K562 (cell line): ENCODE data around the gene ZSWIM1. TPM values are rescaled to one million over a fixed set of nuclear protein-coding genes. Genes with fewer than 3 reads are reported as not detected.

Experiments used
- ATF7 ChIP-seq: fragments of 450-650 bp; IDR thresholded peaks from 2 replicates; pipeline ENCODE4 v1.7.1; 2014; ENCODE audit warnings: mild to moderate bottlenecking, moderate library complexity
- ELF4 ChIP-seq: fragments of 450-650 bp; formaldehyde crosslinking; IDR thresholded peaks from 2 replicates; pipeline ENCODE4 v1.4.0; 2022; ENCODE audit warnings: missing genetic modification characterization
- HMBOX1 ChIP-seq: sonication (generic); IDR thresholded peaks from 2 replicates; pipeline ENCODE4 v1.6.1; 2016
- HMGXB4 ChIP-seq: sonication (generic); formaldehyde crosslinking; IDR thresholded peaks from 2 replicates; pipeline ENCODE4 v1.8.1; 2023; ENCODE audit warnings: mild to moderate bottlenecking, missing genetic modification reagents
- JUND ChIP-seq, 2 experiments: IDR thresholded peaks; 2 replicates in 1 of 2; 3 replicates in 1 of 2; pipeline ENCODE4 v1.6.1; 2011; ENCODE audit warnings: borderline replicate concordance in 2 of 2, low read depth in 2 of 2, low read length in 2 of 2, improper control_type of control experiment in 1 of 2, missing biosample characterization in 1 of 2, missing genetic modification characterization in 1 of 2, missing genetic modification reagents in 1 of 2
- MAX ChIP-seq: sonication (generic); formaldehyde crosslinking; IDR thresholded peaks from 2 replicates; pipeline ENCODE4 v1.9.0; 2022; ENCODE audit warnings: mild to moderate bottlenecking, missing genetic modification reagents
- NR2F6 ChIP-seq: fragments of 450-650 bp; formaldehyde crosslinking; IDR thresholded peaks from 2 replicates; pipeline ENCODE4 v1.4.0; 2020; ENCODE audit warnings: mild to moderate bottlenecking
- SMAD3 ChIP-seq: fragments of 450-650 bp; formaldehyde crosslinking; conservative IDR thresholded peaks from 2 replicates; pipeline ENCODE4 v1.4.0; 2020; ENCODE audit warnings: mild to moderate bottlenecking
- THRB ChIP-seq: fragments of 450-650 bp; formaldehyde crosslinking; conservative IDR thresholded peaks from 2 replicates; pipeline ENCODE4 v1.4.0; 2022; ENCODE audit warnings: mild to moderate bottlenecking, missing genetic modification characterization
- ZBTB12 ChIP-seq: fragments of 250-450 bp; sonication (Bioruptor Pico); IDR thresholded peaks from 2 replicates; pipeline ENCODE4 v1.4.0; 2020
- ZNF740 ChIP-seq, 3 experiments: fragments of 200-800 bp in 1 of 3; sonication (Bioruptor generic) in 1 of 3; sonication (generic) in 1 of 3; formaldehyde crosslinking in 1 of 3; IDR thresholded peaks; 2 replicates each; pipeline versions ENCODE4 v1.6.1 to v1.8.0; 2016 to 2022; ENCODE audit warnings: mild to moderate bottlenecking in 2 of 3, missing compliant biosample characterization in 2 of 3, missing genetic modification characterization in 2 of 3, missing genetic modification reagents in 1 of 3
- polyA plus RNA-seq, 8 experiments: library from polyadenylated mRNA; depleted of rRNA in 4 of 8; stranded (reverse) in 5 of 8; unstranded in 3 of 8; fragments of >200 nt; fragmentation: Nextera tagmentation in 2 of 8; fragmentation: Illumina TruSeq in 1 of 8; extraction: Ambion mirVana in 2 of 8; extraction: Trizol in 1 of 8; gene quantifications; 2 replicates each; pipeline versions ENCODE4 v1.2.1 to v1.2.3, GENCODE V29; 2011 to 2014; ENCODE audit warnings: inconsistent platforms in 1 of 8, missing spikeins in 1 of 8
- total RNA-seq, 7 experiments: library from RNA; depleted of rRNA in 6 of 7; stranded (reverse); fragments of >200 nt in 6 of 7; fragmentation: Illumina TruSeq in 2 of 7; extraction: Trizol in 2 of 7; gene quantifications; 2 replicates each; pipeline versions ENCODE4 v1.2.1 to v1.2.3, GENCODE V29; 2011 to 2021; ENCODE audit warnings: low replicate concordance in 1 of 7
- TF ChIP-seq, protein P1 (sequence below): fragments of 450-650 bp; formaldehyde crosslinking; IDR thresholded peaks from 2 replicates; pipeline ENCODE4 v1.4.0; 2020; ENCODE audit warnings: mild to moderate bottlenecking, mixed read lengths
- TF ChIP-seq, protein P2 (sequence below): fragments of 250-450 bp; sonication (Bioruptor Pico); IDR thresholded peaks from 2 replicates; pipeline ENCODE4 v1.8.0; 2021; ENCODE audit warnings: mild to moderate bottlenecking, moderate library complexity
- TF ChIP-seq, protein P3 (sequence below): fragments of 250-450 bp; sonication (Bioruptor Pico); IDR thresholded peaks from 2 replicates; pipeline ENCODE4 v1.8.0; 2022; ENCODE audit warnings: moderate library complexity, mild to moderate bottlenecking, inconsistent platforms

Gene ZSWIM1
- total and polyA plus RNA-seq, 9 of the 15 experiments (the other 6 are each of a cell fraction or from before 2014, with no cell fraction given) = 2.5 to 15.6 (median 9.5) TPM

DNA sequence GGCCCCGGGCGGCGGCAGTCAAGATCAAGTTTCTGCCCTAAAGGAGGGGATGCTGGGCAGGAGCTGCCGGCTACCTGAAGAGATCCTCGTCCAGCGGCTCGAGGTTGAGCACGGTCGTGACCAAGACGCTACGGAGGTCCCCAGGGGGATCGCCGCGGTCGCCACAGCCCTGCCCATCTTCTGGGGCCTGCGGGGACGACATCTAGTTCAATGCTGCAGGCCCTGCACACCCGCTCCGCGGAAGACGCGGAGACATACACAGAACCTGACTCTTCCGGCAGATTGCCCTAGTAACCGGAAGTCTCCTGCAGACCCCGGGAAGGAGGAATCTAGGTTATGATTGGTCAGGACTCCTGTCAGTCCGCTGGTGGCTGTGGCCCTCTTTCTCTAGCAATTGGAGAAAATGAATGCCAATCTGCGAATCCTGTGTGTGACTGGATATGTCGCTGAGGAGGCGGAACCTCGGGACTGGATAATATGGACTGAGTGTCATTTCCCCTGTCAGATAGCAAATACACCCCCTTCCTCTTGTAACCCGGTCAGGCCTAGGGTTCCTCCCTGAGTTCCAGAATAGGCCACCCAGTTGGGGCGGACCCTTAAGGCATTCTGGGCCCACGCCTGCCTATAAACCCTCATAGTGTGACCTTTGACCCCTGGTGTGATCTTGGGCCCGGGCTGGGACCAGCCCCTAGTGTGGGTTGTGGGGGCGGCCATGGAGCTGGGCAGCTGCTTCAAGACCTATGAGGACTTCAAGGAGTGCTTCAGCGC, 23.7 kb upstream of the ZSWIM1 start, which contains the start of the genes ACOT8 and ZSWIM3 (continued):
- 0 out of 2 replicates have a peak, but pooled peaks have one; percentile 19 for TF ChIP-seq THRB (CRISPR knock-in tag)
- 0 out of 2 replicates have a peak, but pooled peaks have one; percentile 62 for TF ChIP-seq ELF4 (CRISPR knock-in tag)
- TF ChIP-seq ATF7 = peak; percentile 88
- peak; percentile 13 for TF ChIP-seq MAX
- TF ChIP-seq HMBOX1 = 0 out of 2 replicates have a peak, but pooled peaks have one; percentile 18
- TF ChIP-seq, protein P1, sequence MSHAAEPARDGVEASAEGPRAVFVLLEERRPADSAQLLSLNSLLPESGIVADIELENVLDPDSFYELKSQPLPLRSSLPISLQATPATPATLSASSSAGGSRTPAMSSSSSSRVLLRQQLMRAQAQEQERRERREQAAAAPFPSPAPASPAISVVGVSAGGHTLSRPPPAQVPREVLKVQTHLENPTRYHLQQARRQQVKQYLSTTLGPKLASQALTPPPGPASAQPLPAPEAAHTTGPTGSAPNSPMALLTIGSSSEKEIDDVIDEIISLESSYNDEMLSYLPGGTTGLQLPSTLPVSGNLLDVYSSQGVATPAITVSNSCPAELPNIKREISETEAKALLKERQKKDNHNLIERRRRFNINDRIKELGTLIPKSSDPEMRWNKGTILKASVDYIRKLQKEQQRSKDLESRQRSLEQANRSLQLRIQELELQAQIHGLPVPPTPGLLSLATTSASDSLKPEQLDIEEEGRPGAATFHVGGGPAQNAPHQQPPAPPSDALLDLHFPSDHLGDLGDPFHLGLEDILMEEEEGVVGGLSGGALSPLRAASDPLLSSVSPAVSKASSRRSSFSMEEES = no peak
- TF ChIP-seq JUND (IDR thresholded peaks at IDR 0.05; ENCODE audit: borderline replicate concordance, low read depth, low read length) = peak; percentile 36; the same call in 1 of the 2 replicates
- TF ChIP-seq JUND (tag; IDR thresholded peaks at IDR 0.05; ENCODE audit: borderline replicate concordance, low read depth, low read length) = no peak
- TF ChIP-seq, protein P2, sequence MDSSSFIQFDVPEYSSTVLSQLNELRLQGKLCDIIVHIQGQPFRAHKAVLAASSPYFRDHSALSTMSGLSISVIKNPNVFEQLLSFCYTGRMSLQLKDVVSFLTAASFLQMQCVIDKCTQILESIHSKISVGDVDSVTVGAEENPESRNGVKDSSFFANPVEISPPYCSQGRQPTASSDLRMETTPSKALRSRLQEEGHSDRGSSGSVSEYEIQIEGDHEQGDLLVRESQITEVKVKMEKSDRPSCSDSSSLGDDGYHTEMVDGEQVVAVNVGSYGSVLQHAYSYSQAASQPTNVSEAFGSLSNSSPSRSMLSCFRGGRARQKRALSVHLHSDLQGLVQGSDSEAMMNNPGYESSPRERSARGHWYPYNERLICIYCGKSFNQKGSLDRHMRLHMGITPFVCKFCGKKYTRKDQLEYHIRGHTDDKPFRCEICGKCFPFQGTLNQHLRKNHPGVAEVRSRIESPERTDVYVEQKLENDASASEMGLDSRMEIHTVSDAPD (CRISPR knock-in tag) = no peak
- 0 out of 2 replicates have a peak, but pooled peaks have one; percentile 25 for TF ChIP-seq SMAD3 (CRISPR knock-in tag)
- TF ChIP-seq NR2F6 (CRISPR knock-in tag) = peak; percentile 94
- TF ChIP-seq, protein P3, sequence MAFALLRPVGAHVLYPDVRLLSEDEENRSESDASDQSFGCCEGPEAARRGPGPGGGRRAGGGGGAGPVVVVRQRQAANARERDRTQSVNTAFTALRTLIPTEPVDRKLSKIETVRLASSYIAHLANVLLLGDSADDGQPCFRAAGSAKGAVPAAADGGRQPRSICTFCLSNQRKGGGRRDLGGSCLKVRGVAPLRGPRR = no peak
- TF ChIP-seq HMGXB4 (CRISPR knock-in tag) = no peak
- peak; percentile 90; the same call in 1 of the 2 replicates for TF ChIP-seq ZNF740 (CRISPR knock-in tag; IDR thresholded peaks at IDR 0.05)
- TF ChIP-seq ZNF740 (tag; IDR thresholded peaks at IDR 0.05) = no peak
- peak; percentile 36; the same call in 1 of the 2 replicates for TF ChIP-seq ZBTB12 (CRISPR knock-in tag)
